Astrocyte (in vitro differentiated cells and primary cell): ENCODE results near the gene AVEN. TPM values are rescaled to one million over a fixed set of nuclear protein-coding genes. Genes with fewer than 3 reads are reported as not detected.

Experiments
- DNase-seq: peaks from one replicate; pipeline ENCODE4 v3.0.0-alpha.2; 2010; ENCODE audit warnings: low read depth
- FAIRE-seq: peaks from 2 replicates; lab custom pipeline; 2011; peaks lifted over from hg19 to GRCh38; lab: Jason Lieb, UNC
- H2AFZ ChIP-seq: 2 replicates; pipeline ENCODE4 v1.6.0; 2012; ENCODE audit warnings: low read depth, low read length, inconsistent platforms
- H3K27ac ChIP-seq: 2 replicates; pipeline ENCODE4 v1.5.1; 2011; ENCODE audit warnings: low read depth, low read length, inconsistent platforms
- H3K27me3 ChIP-seq: 2 replicates; pipeline ENCODE4 v1.6.0; 2011; ENCODE audit warnings: low read length, inconsistent platforms; ENCODE audit not compliant: insufficient read depth
- H3K36me3 ChIP-seq: 2 replicates; pipeline ENCODE4 v1.5.1; 2011; ENCODE audit warnings: low read length, inconsistent platforms; ENCODE audit not compliant: insufficient read depth
- H3K4me1 ChIP-seq: 2 replicates; pipeline ENCODE4 v1.5.1; 2011; ENCODE audit warnings: low read length, inconsistent platforms; ENCODE audit not compliant: insufficient read depth
- H3K4me2 ChIP-seq: 2 replicates; pipeline ENCODE4 v1.6.0; 2012; ENCODE audit warnings: low read length, inconsistent platforms
- H3K4me3 ChIP-seq: 2 replicates; pipeline ENCODE4 v1.5.1; 2011; ENCODE audit warnings: low read depth, mild to moderate bottlenecking, low read length, inconsistent platforms; ENCODE audit not compliant: insufficient read depth
- H3K79me2 ChIP-seq: 2 replicates; pipeline ENCODE4 v1.6.0; 2012; ENCODE audit warnings: mild to moderate bottlenecking, low read length, inconsistent platforms; ENCODE audit not compliant: insufficient read depth
- H3K9ac ChIP-seq: 2 replicates; pipeline ENCODE4 v1.6.0; 2012; ENCODE audit warnings: mild to moderate bottlenecking, low read length, inconsistent platforms
- H3K9me3 ChIP-seq: 2 replicates; pipeline ENCODE4 v1.5.1; 2012; ENCODE audit warnings: low read depth, mild to moderate bottlenecking, low read length, inconsistent platforms; ENCODE audit not compliant: insufficient read depth
- H4K20me1 ChIP-seq: 2 replicates; pipeline ENCODE4 v1.6.0; 2012; ENCODE audit warnings: low read length, inconsistent platforms; ENCODE audit not compliant: insufficient read depth
- H3K27ac Mint-ChIP-seq: one replicate; pipeline ENCODE4 v1.8.0; 2021; ENCODE audit warnings: mild to moderate bottlenecking, mixed read lengths; ENCODE audit not compliant: unreplicated experiment
- H3K27me3 Mint-ChIP-seq: one replicate; pipeline ENCODE4 v1.8.0; 2021; ENCODE audit warnings: low read depth, mixed read lengths; ENCODE audit not compliant: unreplicated experiment
- H3K36me3 Mint-ChIP-seq: one replicate; pipeline ENCODE4 v1.8.0; 2021; ENCODE audit warnings: low read depth, mixed read lengths; ENCODE audit not compliant: unreplicated experiment
- H3K4me1 Mint-ChIP-seq: one replicate; pipeline ENCODE4 v1.8.0; 2021; ENCODE audit warnings: low read depth, mixed read lengths; ENCODE audit not compliant: unreplicated experiment
- H3K4me3 Mint-ChIP-seq: one replicate; pipeline ENCODE4 v1.8.0; 2021; ENCODE audit warnings: mild to moderate bottlenecking, moderate library complexity, mixed read lengths; ENCODE audit not compliant: unreplicated experiment
- H3K9me3 Mint-ChIP-seq: one replicate; pipeline ENCODE4 v1.8.0; 2021; ENCODE audit warnings: mild to moderate bottlenecking, mixed read lengths; ENCODE audit not compliant: unreplicated experiment
- EZH2 ChIP-seq: IDR thresholded peaks from 2 replicates; pipeline ENCODE4 v1.6.1; 2012; ENCODE audit warnings: mild to moderate bottlenecking, low read length, inconsistent platforms; ENCODE audit not compliant: insufficient read depth
- total RNA-seq: library from RNA; stranded (reverse); gene quantifications from 2 replicates; pipeline ENCODE4 v1.2.1, GENCODE V29; 2021
- TF ChIP-seq, protein P1 (sequence below): IDR thresholded peaks from 2 replicates; pipeline ENCODE4 v1.5.1; 2011; ENCODE audit warnings: low read depth, mild to moderate bottlenecking, inconsistent platforms, low read length, moderate library complexity; ENCODE audit not compliant: insufficient read depth

Gene AVEN
- total RNA-seq, 1 donor from 2014 or later: 34.1 TPM

DNA sequence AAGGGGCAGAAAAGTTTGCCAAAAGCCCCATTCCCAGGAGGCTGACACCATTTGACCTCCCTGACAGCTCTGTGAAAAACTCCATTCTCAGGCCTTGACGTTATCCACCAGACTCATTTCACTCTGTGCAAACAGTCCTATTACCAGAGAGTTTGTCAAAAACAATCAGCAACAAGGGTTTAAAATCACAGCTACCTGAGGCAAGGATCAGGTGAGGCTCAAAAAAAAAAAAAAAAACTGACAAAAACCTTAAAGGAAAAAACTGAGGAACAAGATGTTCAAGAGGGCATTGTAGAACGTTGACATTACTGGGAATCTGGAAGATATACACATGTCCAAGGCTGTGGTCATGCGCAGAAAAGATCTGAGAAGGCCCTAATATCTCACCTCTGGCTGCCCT lies 11.4 kb downstream of the AVEN start:
- Histone ChIP-seq H3K4me1 (no peaks in the 10 kb centered on the region), H3K9ac (no peak overlapping the region), H3K27ac (no peak overlapping the region), H3K4me2 (no peak overlapping the region), H3K9me3 (no peaks in the 10 kb centered on the region), H3K27me3 (no peaks in the 10 kb centered on the region), H4K20me1 (peaks cover 23% of the 10 kb centered on the region), H3K79me2 (peaks cover 60% of the 10 kb centered on the region), H2AFZ (no peak overlapping the region), H3K4me3 (no peak overlapping the region), H3K36me3 (no peaks in the 10 kb centered on the region)
- DNase-seq (no peak), FAIRE-seq (no peak)
- TF ChIP-seq, protein P1, sequence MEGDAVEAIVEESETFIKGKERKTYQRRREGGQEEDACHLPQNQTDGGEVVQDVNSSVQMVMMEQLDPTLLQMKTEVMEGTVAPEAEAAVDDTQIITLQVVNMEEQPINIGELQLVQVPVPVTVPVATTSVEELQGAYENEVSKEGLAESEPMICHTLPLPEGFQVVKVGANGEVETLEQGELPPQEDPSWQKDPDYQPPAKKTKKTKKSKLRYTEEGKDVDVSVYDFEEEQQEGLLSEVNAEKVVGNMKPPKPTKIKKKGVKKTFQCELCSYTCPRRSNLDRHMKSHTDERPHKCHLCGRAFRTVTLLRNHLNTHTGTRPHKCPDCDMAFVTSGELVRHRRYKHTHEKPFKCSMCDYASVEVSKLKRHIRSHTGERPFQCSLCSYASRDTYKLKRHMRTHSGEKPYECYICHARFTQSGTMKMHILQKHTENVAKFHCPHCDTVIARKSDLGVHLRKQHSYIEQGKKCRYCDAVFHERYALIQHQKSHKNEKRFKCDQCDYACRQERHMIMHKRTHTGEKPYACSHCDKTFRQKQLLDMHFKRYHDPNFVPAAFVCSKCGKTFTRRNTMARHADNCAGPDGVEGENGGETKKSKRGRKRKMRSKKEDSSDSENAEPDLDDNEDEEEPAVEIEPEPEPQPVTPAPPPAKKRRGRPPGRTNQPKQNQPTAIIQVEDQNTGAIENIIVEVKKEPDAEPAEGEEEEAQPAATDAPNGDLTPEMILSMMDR: no peak
- no peak for TF ChIP-seq EZH2
- Mint-ChIP-seq H3K27me3 (no peaks in the 10 kb centered on the region), H3K9me3 (no peaks in the 10 kb centered on the region), H3K4me1 (peaks cover 2% of the 10 kb centered on the region), H3K4me3 (no peak overlapping the region), H3K36me3 (peaks cover 6% of the 10 kb centered on the region), H3K27ac (no peak overlapping the region)

DNA sequence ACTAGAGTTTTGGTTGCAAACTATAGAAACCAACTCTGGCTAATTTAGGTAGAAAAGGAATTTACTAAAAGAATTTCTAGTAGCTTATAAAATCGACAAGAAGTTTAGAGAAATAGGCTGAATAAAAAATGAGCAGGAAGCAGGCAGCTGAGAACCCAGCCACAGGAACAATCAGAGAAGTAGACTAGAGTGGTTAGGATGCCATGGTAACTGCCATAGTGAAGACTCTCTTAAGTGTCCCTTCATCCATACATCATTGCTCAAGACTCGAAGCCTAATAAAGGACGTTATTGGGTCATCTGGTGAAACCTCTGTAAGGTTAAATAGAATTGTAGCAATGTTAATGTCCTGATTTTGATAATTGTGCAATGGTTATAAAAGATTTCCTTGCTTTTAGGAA lies 13.8 kb downstream of the AVEN start:
- no peaks in the 10 kb centered on the region for H3K9me3 ChIP-seq
- peaks cover 6% of the 10 kb centered on the region for H4K20me1 ChIP-seq
- no peaks in the 10 kb centered on the region for H3K27me3 ChIP-seq
- FAIRE-seq (no peak), DNase-seq (no peak)
- H3K9me3 Mint-ChIP-seq: peaks cover 2% of the 10 kb centered on the region
- H3K79me2 ChIP-seq: peaks cover 48% of the 10 kb centered on the region
- no peak for TF ChIP-seq EZH2
- TF ChIP-seq, protein P1: no peak
- H3K4me1 Mint-ChIP-seq: peaks cover 3% of the 10 kb centered on the region
- H3K4me3 ChIP-seq: no peak overlapping the region
- peaks cover 10% of the 10 kb centered on the region for H3K36me3 Mint-ChIP-seq
- no peak overlapping the region for H3K4me2 ChIP-seq
- H3K4me1 ChIP-seq: no peaks in the 10 kb centered on the region
- H3K27ac Mint-ChIP-seq: no peak overlapping the region
- H3K9ac ChIP-seq: no peak overlapping the region
- no peaks in the 10 kb centered on the region for H3K36me3 ChIP-seq
- no peak overlapping the region for H2AFZ ChIP-seq
- H3K4me3 Mint-ChIP-seq: no peak overlapping the region
- H3K27ac ChIP-seq: no peak overlapping the region
- H3K27me3 Mint-ChIP-seq: no peaks in the 10 kb centered on the region

DNA sequence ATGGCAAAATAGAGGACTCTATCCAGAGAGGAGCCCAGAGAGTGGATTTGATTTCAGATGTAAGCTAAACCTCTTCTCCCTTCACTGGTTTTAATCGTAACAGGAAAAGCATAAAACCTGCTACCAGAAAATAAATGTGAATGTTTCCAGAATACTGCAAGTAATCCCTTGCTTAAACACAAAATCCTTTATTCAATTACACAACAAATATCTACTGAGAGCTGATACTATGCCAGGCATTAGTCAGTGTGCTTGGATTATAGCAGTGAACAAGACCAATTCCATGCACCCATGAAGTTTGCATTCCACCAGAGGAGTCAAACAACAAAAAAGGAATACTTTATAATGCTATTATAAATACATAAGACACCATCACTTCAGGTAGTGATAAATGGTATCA lies 15.1 kb downstream of the AVEN start:
- Mint-ChIP-seq H3K9me3 (peaks cover 2% of the 10 kb centered on the region), H3K27ac (no peak overlapping the region), H3K27me3 (no peaks in the 10 kb centered on the region), H3K4me1 (peaks cover 3% of the 10 kb centered on the region), H3K36me3 (peaks cover 10% of the 10 kb centered on the region), H3K4me3 (no peak overlapping the region)
- Histone ChIP-seq H3K4me2 (no peak overlapping the region), H3K9ac (no peak overlapping the region), H3K9me3 (no peaks in the 10 kb centered on the region), H3K27me3 (no peaks in the 10 kb centered on the region), H3K27ac (no peak overlapping the region), H3K79me2 (peaks cover 36% of the 10 kb centered on the region), H4K20me1 (peaks cover 6% of the 10 kb centered on the region), H3K36me3 (no peaks in the 10 kb centered on the region), H2AFZ (no peak overlapping the region), H3K4me1 (no peaks in the 10 kb centered on the region), H3K4me3 (no peak overlapping the region)
- DNase-seq (peak; percentile 25), FAIRE-seq (no peak)
- TF ChIP-seq, protein P1: no peak
- no peak for TF ChIP-seq EZH2
